ENCODE results near the gene F2RL3. TPM values are rescaled to one million over a fixed set of nuclear protein-coding genes. Genes with fewer than 3 reads are reported as not detected.

Gene F2RL3
- 1 to 10 TPM in 1 of 12 donors, under 1 TPM in 9, not detected in 2; 0.19 to 1.0 (median 0.38) TPM for polyA plus RNA-seq (ENCODE audit: insufficient read length in 12 of 12)
- long read RNA-seq, donor 1: 0 reads
- long read RNA-seq, donor 2: 0 reads
- long read RNA-seq, donor 3, partial matches to known transcripts: 0 of 1 reads
- long read RNA-seq, donor 3, other reads (novel, unspliced or antisense): 0 of 1 reads
- long read RNA-seq, donor 4: 0 reads
- long read RNA-seq, donor 5: 0 reads
- long read RNA-seq, donor 6: 0 reads
- long read RNA-seq, donor 7: 0 reads
- long read RNA-seq, donor 8: 0 reads
- long read RNA-seq, donor 9: 0 reads
- long read RNA-seq, donor 10: 0 reads
- long read RNA-seq, donor 11: 0 reads

GRCh38 chr19:16888629-16889365 lies at the start of gene F2RL3:
TSS of gene F2RL3 (plus strand) at chr19:16888999. CDS start at chr19:16889190, 191 bp downstream.
- DNase-seq: no peak

GRCh38 chr19:16841391-16841926 lies 47.3 kb upstream of the F2RL3 start:
- DNase-seq: no peak

GRCh38 chr19:16846901-16847300 lies 41.9 kb upstream of the F2RL3 start:
- no peak for DNase-seq

GRCh38 chr19:16847430-16847829 lies 41.4 kb upstream of the F2RL3 start:
- DNase-seq: no peak

GRCh38 chr19:16849168-16849567 lies 39.6 kb upstream of the F2RL3 start:
- no peak for DNase-seq

GRCh38 chr19:16850133-16850532 lies 38.7 kb upstream of the F2RL3 start:
- DNase-seq: no peak

- DNase-seq: no peak
Measured at GRCh38 chr19:16851031-16851712, 37.6 kb upstream of the F2RL3 start.

- DNase-seq: no peak
Measured at GRCh38 chr19:16853066-16853465, 35.7 kb upstream of the F2RL3 start.

GRCh38 chr19:16856091-16856490 lies 32.7 kb upstream of the F2RL3 start:
- no peak for DNase-seq

GRCh38 chr19:16859626-16860025 lies 29.2 kb upstream of the F2RL3 start:
- DNase-seq: no peak

- DNase-seq: no peak
Measured at GRCh38 chr19:16860118-16860517, 28.7 kb upstream of the F2RL3 start.

- DNase-seq: no peak
Measured at GRCh38 chr19:16861011-16861410, 27.8 kb upstream of the F2RL3 start.

- no peak for DNase-seq
Measured at GRCh38 chr19:16861834-16862233, 27.0 kb upstream of the F2RL3 start.

GRCh38 chr19:16862826-16863415 lies 25.9 kb upstream of the F2RL3 start:
- DNase-seq: no peak

- no peak for DNase-seq
Measured at GRCh38 chr19:16867211-16867610, 21.6 kb upstream of the F2RL3 start.

GRCh38 chr19:16868423-16869130 lies 20.2 kb upstream of the F2RL3 start:
- DNase-seq: no peak

- DNase-seq: no peak
Measured at GRCh38 chr19:16869331-16869972, 19.3 kb upstream of the F2RL3 start.

GRCh38 chr19:16871871-16872270 lies 16.9 kb upstream of the F2RL3 start:
- no peak for DNase-seq

- DNase-seq: no peak
Measured at GRCh38 chr19:16872728-16873127, 16.1 kb upstream of the F2RL3 start.

- DNase-seq: no peak
Measured at GRCh38 chr19:16873594-16873993, 15.2 kb upstream of the F2RL3 start.
